HG03159 (cell line): Measurements from ENCODE around the gene SDE2.
"Not testable (repeated sequence)": the region's sequence is repeated elsewhere in the genome, so short reads cannot be mapped to it uniquely, and the experiment has no call there.

Source experiments
- ATAC-seq: cut with Tn5 transposase; IDR thresholded peaks from one replicate; pipeline ENCODE4 v1.9.1; 2021; ENCODE audit warnings: mild to moderate bottlenecking, moderate library complexity; ENCODE audit not compliant: unreplicated experiment

Gene SDE2

GRCh38 chr1:225945564-225945963 lies 53.6 kb downstream of the SDE2 start:
- ATAC-seq = no peak

- peak; percentile 72 for ATAC-seq
These were observed 54.2 kb downstream of the SDE2 start for GRCh38 chr1:225944951-225945350.

GRCh38 chr1:225944387-225944786 lies 54.8 kb downstream of the SDE2 start:
- ATAC-seq = no peak

GRCh38 chr1:225943582-225943981 lies 55.6 kb downstream of the SDE2 start:
- no peak for ATAC-seq

GRCh38 chr1:225942574-225942973 lies 56.6 kb downstream of the SDE2 start:
- peak; percentile 83 for ATAC-seq

GRCh38 chr1:225941942-225942222 lies 57.3 kb downstream of the SDE2 start:
- no peak for ATAC-seq

- ATAC-seq = no peak
These were observed 57.8 kb downstream of the SDE2 start, which contains the start of gene LEFTY2 for GRCh38 chr1:225941187-225941941. Gene LEFTY2, minus strand, starts transcription at chr1:225941220. Its CDS starts 80 bp downstream, at chr1:225941140.

GRCh38 chr1:225940385-225941151 lies 58.6 kb downstream of the SDE2 start:
- no peak for ATAC-seq

- not testable (repeated sequence) for ATAC-seq
These were observed 59.2 kb downstream of the SDE2 start for GRCh38 chr1:225939939-225940310.

GRCh38 chr1:225939097-225939938 lies 59.8 kb downstream of the SDE2 start:
- not testable (repeated sequence) for ATAC-seq

GRCh38 chr1:225937048-225937968 lies 61.8 kb downstream of the SDE2 start:
- ATAC-seq = no peak

GRCh38 chr1:225936523-225936922 lies 62.6 kb downstream of the SDE2 start:
- ATAC-seq = no peak

GRCh38 chr1:225936086-225936485 lies 63.1 kb downstream of the SDE2 start:
- ATAC-seq = not testable (repeated sequence)

GRCh38 chr1:225934711-225935110 lies 64.4 kb downstream of the SDE2 start:
- no peak for ATAC-seq

GRCh38 chr1:225933072-225933471 lies 66.1 kb downstream of the SDE2 start:
- ATAC-seq = no peak
